Measurements from ENCODE around the gene NUBPL.
"Not testable (repeated sequence)": the region's sequence is repeated elsewhere in the genome, so short reads cannot be mapped to it uniquely, and the experiment has no call there.

Gene NUBPL

GRCh38 chr14:31578266-31578665, 17.1 kb downstream of the NUBPL start:
- DNase-seq (ENCODE audit: low spot score), result no peak

- DNase-seq (ENCODE audit: low spot score), result no peak
Measured at GRCh38 chr14:31578792-31579501, 17.7 kb downstream of the NUBPL start.

GRCh38 chr14:31580234-31580633, 19.0 kb downstream of the NUBPL start:
- no peak for DNase-seq (ENCODE audit: low spot score)

GRCh38 chr14:31582286-31582691, 21.1 kb downstream of the NUBPL start:
- DNase-seq (ENCODE audit: low spot score), result no peak

GRCh38 chr14:31582836-31583452, 21.7 kb downstream of the NUBPL start:
- no peak for DNase-seq (ENCODE audit: low spot score)

- no peak for DNase-seq (ENCODE audit: low spot score)
Measured at GRCh38 chr14:31590206-31590605, 29.0 kb downstream of the NUBPL start.

- DNase-seq (ENCODE audit: low spot score), result no peak
Measured at GRCh38 chr14:31592122-31592521, 30.9 kb downstream of the NUBPL start.

- no peak for DNase-seq (ENCODE audit: low spot score)
Measured at GRCh38 chr14:31592631-31593030, 31.4 kb downstream of the NUBPL start.

- DNase-seq (ENCODE audit: low spot score), result no peak
Measured at GRCh38 chr14:31596342-31597095, 35.3 kb downstream of the NUBPL start.

- DNase-seq (ENCODE audit: low spot score), result no peak
Measured at GRCh38 chr14:31605702-31606101, 44.5 kb downstream of the NUBPL start.

GRCh38 chr14:31611778-31612433, 50.7 kb downstream of the NUBPL start:
- no peak for DNase-seq (ENCODE audit: low spot score)

GRCh38 chr14:31613188-31613587, 52.0 kb downstream of the NUBPL start:
- no peak for DNase-seq (ENCODE audit: low spot score)

GRCh38 chr14:31618884-31619283, 57.7 kb downstream of the NUBPL start:
- not testable (repeated sequence) for DNase-seq (ENCODE audit: low spot score)

GRCh38 chr14:31619440-31619839, 58.2 kb downstream of the NUBPL start:
- DNase-seq (ENCODE audit: low spot score), result no peak

- DNase-seq (ENCODE audit: low spot score), result not testable (repeated sequence)
Measured at GRCh38 chr14:31620898-31621297, 59.7 kb downstream of the NUBPL start.

GRCh38 chr14:31622060-31622459, 60.9 kb downstream of the NUBPL start:
- no peak for DNase-seq (ENCODE audit: low spot score)

GRCh38 chr14:31652900-31653299, 91.7 kb downstream of the NUBPL start:
- DNase-seq (ENCODE audit: low spot score), result not testable (repeated sequence)

- DNase-seq (ENCODE audit: low spot score), result no peak
Measured at GRCh38 chr14:31657917-31658316, 96.7 kb downstream of the NUBPL start.

- no peak for DNase-seq (ENCODE audit: low spot score)
Measured at GRCh38 chr14:31659278-31659677, 98.1 kb downstream of the NUBPL start.

GRCh38 chr14:31660191-31660590, 99.0 kb downstream of the NUBPL start:
- DNase-seq (ENCODE audit: low spot score), result no peak

- no peak for DNase-seq (ENCODE audit: low spot score)
Measured at GRCh38 chr14:31660728-31661127, 99.5 kb downstream of the NUBPL start.

GRCh38 chr14:31668348-31668747, 107.1 kb downstream of the NUBPL start:
- no peak for DNase-seq (ENCODE audit: low spot score)

GRCh38 chr14:31672709-31673108, 111.5 kb downstream of the NUBPL start:
- no peak for DNase-seq (ENCODE audit: low spot score)

All from SW480 (cell line).